SIG-M5 treated with dmso at 0.1 percent for 504 hours (cell line): ENCODE measurements around the gene DKK2.

Source experiments
- DNase-seq: peaks from one replicate; lab custom pipeline; 2025; ENCODE audit not compliant: unreplicated experiment; lab: John Stamatoyannopoulos, UW

Gene DKK2

DNA sequence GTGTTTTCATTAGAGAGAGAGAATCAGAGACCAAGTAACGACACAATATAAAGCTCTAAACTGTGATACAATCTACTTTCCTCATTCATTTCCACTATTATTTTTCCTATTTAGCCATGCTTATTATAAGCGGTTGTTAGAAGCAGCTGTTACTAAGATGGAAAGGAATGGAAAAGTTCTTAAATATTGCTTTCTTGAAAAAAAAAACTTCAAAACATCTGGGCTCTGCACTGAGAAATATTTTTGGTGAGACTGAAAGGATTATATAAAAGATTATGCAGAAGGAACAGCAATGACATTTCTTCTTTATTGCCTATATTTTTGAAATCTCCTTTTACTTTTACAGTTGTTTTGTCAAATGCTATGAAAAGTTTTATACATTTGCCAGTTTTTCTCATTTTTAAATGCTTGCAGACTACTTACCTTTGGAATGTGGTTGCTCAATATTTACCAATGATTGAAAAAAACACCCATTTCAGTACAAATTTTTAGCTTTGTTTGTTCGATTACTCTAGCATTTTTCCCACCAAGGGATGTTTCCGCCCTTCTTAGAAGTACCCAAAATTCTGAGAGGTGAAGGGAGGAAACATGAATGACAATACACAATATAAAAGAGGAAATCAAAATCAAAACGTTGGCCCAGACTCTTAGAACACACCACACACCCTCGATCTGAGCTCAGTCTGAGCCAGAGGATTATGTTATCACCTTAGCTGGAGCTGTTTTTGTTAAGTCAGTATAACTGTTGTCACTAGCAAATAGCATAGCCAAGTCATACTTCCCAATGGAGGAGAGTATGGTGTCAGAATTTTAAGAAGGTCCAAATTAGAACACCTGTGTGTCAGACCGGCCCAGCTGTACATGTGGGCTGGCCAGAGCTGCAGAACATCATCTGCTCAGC lies 18.4 kb downstream of the DKK2 start:
- DNase-seq = no peak

GRCh38 chr4:107011312-107011711 lies 24.8 kb downstream of the DKK2 start:
- DNase-seq = no peak

DNA sequence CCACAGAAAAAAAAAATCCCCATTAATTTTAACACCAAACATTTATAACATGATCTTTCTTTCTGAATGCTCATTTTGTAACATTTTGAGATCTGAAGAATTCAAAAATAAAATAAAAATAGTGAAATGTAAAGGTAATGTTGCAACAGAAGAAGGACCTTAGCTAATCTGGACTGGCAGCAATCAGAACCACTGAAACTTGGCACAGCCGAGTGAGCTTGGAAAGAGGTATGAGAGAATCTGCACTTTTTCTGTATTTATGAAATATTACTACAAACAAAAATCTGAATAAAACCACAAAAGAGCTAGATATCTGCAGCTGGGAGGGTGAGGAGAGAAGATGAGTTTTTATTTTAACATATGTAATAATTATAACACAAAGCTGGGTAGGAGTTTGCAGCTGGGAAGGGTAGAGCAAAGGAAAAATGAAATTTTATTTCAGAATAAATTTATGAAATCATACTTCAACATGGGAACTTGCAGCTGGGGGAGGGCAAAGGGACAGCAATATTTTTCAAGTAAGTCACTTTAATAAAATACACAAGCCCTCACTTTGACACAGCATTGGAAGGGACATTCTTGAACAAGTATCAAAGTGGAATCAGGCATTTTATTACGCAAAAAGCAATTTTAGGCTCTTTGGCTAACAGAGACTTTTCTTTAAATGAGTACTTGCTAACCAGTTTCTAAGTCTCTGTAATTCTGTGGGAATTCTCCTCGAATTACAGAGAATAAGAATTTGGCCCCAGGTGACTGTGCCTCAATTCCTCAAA lies 26.7 kb downstream of the DKK2 start:
- DNase-seq = no peak

DNA sequence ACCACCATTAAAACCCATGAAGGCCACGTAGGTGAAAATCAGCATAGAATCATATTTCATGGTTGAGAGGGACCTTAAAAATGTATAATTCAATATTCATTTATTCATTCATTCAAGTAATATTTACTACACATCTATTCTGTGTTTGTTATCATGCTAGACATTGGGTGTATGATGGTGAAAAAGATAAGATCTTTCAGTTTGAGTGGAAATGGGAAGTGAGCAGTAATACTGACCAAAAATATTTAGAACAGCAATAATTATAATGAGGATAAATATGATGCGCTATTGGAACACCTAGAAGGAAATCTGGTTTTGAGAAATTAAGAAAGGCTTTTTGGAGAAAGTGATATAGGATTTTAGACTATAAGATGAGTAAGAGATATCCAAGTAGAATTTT lies 28.0 kb downstream of the DKK2 start:
- no peak for DNase-seq

GRCh38 chr4:107006218-107006617 lies 29.9 kb downstream of the DKK2 start:
- no peak for DNase-seq

GRCh38 chr4:106996490-106996889 lies 39.6 kb downstream of the DKK2 start:
- DNase-seq = peak; percentile 54

DNA sequence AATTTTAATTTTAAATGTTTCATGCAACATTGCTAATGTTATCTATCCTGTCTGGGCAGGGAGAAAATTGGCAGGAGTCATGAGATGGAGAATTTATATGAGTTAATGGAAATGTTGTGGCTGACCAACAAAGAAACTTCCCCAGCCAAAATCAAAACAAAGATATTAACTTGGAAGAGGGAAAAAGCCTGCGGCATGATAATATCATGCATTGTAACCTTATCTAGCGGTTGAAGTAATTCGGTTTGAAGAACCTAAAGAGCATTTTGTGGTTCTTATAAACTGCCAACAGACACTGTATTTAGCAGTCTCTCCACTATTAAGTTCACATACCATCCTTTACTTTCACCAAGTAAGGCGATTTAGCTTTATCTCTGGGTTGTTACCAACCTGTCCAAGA lies 42.3 kb downstream of the DKK2 start:
- no peak for DNase-seq

- DNase-seq = no peak
Measured at GRCh38 chr4:106987311-106987710, 48.8 kb downstream of the DKK2 start.

- DNase-seq = peak; percentile 73
Measured at GRCh38 chr4:106986486-106986885, 49.6 kb downstream of the DKK2 start.

GRCh38 chr4:106985830-106986229 lies 50.3 kb downstream of the DKK2 start:
- DNase-seq = no peak

GRCh38 chr4:106982711-106983211 lies 53.4 kb downstream of the DKK2 start:
- DNase-seq = no peak

GRCh38 chr4:106981431-106981830 lies 54.7 kb downstream of the DKK2 start:
- DNase-seq = no peak

DNA sequence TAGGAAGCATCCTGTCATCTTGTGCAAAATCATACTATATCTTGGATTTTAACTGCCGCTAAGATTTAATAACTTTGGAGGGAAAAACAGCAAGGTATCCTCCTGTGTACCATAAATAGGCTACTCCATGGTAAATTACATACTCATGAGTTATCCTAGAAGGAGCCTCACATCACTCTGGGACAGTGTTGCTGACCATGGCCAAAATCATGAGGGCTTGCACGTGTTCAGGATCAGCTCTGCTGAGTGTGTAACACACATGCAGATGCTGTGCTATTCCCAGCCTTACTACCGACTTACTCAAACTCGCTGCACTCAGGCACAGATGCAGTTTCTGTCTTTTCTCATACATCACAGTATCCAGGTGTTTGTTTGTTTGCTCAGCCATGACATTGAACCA lies 56.6 kb downstream of the DKK2 start:
- no peak for DNase-seq

DNA sequence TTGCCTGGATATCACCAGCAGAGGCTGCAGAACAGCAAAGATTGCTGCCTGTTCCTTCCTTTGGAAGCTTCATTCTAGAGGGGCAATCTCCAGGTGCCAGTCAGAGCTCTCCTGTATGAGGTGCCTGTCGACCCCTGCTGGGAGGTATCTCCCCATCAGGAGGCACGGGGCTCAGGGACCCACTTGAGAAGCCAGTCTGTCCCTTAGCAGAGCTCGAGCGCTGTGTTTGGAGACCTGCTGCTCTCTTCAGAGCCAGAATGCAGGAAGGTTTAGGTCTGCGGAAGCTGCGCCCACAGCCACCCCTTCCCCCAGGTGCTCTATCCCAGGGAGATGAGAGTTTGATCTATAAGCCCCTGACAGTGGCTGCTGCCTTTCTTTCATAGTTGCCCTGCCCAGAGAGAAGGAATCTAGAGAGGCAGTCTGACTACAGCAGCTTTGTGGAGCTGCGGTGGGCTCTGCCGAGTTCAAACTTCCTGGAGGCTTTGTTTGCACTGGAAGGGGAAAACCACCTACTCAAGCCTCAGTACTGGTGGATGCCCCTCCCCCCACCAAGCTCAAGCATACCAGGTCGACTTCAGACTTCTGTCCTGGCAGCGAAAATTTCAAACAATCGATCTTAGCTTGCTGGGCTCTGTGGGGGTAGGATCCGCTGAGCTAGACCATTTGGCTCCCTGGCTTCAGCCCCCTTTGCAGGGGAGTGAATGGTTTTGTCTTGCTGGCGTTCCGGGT lies 57.9 kb downstream of the DKK2 start:
- no peak for DNase-seq

DNA sequence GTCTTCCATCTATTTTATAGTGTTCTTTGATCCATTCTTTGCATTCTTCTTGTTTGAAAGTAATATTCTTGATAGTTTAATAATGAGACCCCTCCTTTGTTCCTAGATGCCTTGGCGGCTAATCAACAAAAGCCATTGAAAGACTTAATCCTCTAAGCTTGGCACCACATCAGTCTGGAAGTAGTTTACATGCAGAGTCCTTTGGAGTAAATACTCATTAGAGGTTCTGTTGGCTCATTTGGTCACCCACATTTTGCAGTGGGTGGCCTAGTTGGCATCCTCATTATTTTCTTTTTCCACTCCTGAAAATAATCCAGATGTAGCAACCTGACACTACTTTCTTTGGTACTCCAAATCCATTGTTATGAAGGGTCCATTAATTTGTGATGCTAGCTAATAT lies 64.5 kb downstream of the DKK2 start:
- DNase-seq = no peak

DNA sequence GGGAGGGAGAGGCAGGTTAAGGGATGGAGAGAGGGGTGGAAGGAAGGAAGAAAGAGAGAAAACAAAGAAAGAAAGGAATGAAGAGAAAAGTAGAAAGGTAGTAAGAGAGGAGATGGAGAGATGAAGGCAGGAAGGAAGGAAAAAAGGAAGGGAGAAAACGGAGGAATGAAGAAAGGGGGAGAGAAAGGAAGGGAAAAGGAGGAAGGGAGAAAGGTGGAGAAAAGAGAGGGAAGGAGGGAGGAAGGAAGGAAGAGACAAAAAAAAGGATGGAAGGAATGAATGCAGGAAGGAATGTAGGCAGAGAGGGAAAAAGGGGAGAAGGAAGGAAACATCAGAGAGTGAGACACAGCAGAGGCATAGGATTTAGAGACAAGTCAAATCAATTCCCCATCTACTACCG lies 68.2 kb downstream of the DKK2 start:
- no peak for DNase-seq

GRCh38 chr4:106953036-106953705 lies 82.9 kb downstream of the DKK2 start:
- no peak for DNase-seq

DNA sequence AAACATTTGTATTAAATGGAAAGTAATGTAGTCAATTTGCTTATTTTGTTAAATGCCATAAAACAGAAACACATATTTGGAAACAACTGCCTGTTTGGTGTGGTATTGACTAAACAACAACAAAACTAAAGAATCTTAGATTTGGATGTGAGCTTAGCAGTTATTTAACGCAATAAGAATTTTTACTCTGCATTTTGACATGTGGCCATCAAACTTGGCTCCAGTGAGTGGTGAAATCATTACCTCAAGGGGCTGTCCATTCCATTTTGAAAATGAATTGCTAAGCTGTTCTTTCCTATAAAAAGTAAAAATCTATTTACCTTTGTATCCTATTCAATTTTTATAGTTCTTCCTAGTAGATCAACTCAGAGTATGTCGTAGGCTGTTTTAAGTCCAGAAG lies 84.2 kb downstream of the DKK2 start:
- no peak for DNase-seq

GRCh38 chr4:106941841-106942240 lies 94.3 kb downstream of the DKK2 start:
- no peak for DNase-seq

DNA sequence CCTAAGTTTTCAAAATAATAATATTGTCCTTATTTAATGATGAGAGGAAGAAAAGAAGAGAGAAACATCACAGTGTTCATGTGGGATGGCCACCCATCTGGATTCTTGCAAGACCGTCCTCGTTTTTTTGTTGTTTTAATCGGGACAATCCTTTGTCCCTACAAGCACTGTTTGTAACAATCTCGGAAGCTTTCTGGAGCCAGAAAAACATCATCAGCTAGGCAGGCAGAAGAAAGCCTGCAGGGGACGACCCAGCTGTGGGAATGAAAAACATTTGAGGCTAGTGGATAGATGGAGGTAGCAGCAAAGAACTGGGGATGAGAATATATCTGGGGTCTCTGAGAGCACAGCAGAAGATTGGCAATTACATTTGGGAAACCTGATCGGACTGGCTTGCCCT lies 105.6 kb downstream of the DKK2 start:
- no peak for DNase-seq

- no peak for DNase-seq
Measured at GRCh38 chr4:106929248-106929647, 106.9 kb downstream of the DKK2 start.
